ENCODE data around the gene ATP4B.

Gene ATP4B

DNA sequence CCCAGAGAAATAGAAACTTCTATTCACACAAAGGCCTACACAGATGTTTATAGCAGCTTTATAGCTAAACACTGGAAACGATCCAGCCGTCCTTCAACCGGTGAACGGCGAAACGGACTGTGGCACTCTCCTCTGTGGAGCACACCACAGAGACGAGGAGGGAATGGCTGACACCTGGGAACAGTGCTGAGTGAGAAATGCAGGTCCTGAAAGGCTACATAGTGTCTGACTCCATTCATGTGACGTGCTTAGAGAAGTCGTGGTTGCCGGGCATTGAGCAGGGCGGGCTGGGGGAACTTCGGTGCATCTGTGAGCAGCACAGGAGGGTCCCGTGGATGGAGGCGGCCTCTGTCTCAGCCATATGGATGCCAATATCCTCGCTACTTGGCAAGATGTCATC lies 5.9 kb upstream of the ATP4B start:
- no peak overlapping the region for H3K4me3 ChIP-seq (ENCODE audit: low read depth, low read length)
- TF ChIP-seq, protein P1, sequence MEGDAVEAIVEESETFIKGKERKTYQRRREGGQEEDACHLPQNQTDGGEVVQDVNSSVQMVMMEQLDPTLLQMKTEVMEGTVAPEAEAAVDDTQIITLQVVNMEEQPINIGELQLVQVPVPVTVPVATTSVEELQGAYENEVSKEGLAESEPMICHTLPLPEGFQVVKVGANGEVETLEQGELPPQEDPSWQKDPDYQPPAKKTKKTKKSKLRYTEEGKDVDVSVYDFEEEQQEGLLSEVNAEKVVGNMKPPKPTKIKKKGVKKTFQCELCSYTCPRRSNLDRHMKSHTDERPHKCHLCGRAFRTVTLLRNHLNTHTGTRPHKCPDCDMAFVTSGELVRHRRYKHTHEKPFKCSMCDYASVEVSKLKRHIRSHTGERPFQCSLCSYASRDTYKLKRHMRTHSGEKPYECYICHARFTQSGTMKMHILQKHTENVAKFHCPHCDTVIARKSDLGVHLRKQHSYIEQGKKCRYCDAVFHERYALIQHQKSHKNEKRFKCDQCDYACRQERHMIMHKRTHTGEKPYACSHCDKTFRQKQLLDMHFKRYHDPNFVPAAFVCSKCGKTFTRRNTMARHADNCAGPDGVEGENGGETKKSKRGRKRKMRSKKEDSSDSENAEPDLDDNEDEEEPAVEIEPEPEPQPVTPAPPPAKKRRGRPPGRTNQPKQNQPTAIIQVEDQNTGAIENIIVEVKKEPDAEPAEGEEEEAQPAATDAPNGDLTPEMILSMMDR (IDR thresholded peaks at IDR 0.05; ENCODE audit: insufficient read depth, low read depth, low read length, missing control alignments): no peak
- DNase-seq (ENCODE audit: low read depth): no peak

DNA sequence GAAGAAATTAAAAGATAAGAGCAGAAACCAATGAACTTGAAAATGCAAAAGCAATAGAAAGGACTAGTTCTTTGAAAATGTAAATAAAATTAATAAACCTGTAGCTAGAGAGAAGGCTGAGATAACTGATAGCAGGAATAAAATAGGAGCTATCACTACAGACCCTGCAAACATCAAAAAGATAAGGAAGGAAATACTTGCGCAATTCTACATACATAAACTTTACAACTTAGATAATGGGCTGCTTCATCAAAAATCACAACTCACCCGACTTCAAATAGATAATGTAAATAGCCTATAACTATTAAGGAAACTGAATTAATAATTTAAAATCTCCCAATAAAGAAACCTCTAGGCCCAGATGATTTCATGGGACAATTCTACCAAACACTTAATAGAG lies 3.5 kb upstream of the ATP4B start:
- H3K4me3 ChIP-seq (ENCODE audit: low read depth, low read length): no peak overlapping the region
- DNase-seq (ENCODE audit: low read depth): no peak
- TF ChIP-seq, protein P1 (IDR thresholded peaks at IDR 0.05; ENCODE audit: insufficient read depth, low read depth, low read length, missing control alignments): no peak

DNA sequence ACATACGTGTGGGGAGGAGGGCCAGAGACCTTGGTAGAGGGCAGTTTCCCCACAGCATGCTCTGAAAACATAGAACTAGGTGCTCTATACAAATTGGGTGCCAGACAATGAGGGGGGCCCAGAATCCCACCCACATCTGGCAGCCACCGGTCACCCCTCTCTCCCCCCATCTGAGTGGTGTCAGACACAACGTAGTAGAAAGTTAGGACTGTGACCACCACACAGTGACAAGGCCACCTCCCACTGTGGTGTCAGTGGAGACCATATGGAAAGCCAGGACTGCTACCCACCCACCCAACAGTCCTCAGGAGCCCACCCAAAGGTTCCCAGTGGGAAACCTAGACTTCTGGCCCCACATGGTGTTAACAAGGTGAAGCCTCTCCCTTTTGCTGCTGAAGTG lies 2.1 kb upstream of the ATP4B start:
- no peak for DNase-seq (ENCODE audit: low read depth)
- H3K4me3 ChIP-seq (ENCODE audit: low read depth, low read length): no peak overlapping the region
- TF ChIP-seq, protein P1 (IDR thresholded peaks at IDR 0.05; ENCODE audit: insufficient read depth, low read depth, low read length, missing control alignments): no peak

DNA sequence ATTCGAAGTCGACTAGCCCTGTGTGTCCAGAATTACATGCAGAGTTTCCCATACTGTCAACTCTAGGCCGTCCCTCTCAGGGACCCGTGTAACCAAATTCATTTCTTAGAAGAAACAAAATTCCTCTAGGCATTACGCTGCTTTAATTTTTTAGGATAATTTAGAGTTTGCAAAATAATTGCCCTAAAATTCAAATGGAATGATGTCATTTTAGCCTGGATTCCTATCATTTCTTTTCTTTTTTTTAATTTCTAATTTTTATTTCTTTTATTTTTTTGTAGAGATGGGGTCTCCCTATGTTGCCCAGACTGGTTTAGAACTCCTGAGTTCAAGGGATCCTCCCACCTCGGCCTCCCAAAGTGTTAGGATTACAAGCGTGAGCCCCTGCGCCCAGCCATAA lies 1.3 kb upstream of the ATP4B start:
- no peak for DNase-seq (ENCODE audit: low read depth)
- TF ChIP-seq, protein P1 (IDR thresholded peaks at IDR 0.05; ENCODE audit: insufficient read depth, low read depth, low read length, missing control alignments): no peak
- H3K4me3 ChIP-seq (ENCODE audit: low read depth, low read length): no peak overlapping the region

DNA sequence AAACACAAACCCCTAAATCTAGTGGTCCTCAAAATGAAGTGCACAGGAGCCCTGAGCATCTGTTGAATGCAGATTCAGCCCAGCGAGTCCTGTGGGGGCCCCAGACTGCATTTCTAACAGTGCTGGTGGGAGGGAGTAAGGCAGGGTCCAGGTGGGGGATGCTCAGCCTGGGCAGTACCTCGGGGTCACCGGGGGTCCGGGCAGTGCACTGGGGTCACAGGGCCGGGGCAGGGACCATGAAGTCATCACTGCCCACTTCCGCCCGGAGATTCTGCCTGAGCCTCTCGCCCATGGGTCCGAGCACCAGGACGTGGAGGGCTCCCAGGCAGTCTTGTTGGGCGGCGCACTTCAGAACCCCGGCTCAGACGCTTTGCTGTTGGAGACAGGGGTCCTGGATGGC lies 838 bp upstream of the ATP4B start:
- TF ChIP-seq, protein P1 (IDR thresholded peaks at IDR 0.05; ENCODE audit: insufficient read depth, low read depth, low read length, missing control alignments): no peak
- no peak overlapping the region for H3K4me3 ChIP-seq (ENCODE audit: low read depth, low read length)
- no peak for DNase-seq (ENCODE audit: low read depth)

DNA sequence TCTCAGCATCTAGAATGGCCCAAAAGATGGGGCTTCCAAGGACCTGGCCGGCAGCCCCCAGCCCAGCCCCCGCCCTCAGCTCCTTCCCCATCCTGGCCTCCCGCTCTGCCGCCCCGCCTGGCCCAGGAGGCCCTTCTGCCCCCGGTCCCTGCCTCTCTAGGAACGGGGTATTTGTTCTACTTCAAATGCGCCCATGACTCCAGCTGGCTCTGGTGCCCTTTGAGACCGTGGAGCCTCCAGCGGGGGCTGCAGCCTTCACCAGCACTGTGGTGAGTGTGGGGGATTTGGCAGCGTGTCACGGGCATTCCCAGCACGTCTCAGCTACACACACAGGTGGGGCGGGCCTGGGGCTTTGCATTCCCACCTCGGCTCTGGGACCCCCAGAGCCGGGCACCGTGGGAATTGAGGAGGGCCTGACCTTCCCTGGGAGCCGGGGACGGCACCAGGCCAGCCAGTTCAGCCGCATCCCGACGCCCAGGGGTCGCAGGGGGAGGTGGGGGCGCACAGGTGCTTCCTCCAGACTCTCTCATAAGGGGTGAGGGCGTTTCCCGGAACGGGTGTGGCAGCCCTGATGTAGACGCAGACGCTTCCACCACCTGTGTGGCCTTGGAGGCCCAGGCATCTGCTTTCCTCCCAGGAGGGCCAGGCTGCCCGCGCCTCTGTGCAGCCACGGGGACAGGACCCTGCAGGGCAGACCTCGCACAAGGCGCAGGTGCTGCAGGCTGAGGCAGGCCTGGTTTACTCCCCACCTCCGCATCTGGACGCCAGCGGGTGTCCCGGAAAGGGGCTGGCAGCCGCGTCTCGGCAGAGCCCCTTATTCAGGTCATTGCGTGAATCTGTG lies 947 bp downstream of the ATP4B start:
- TF ChIP-seq, protein P1 (IDR thresholded peaks at IDR 0.05; ENCODE audit: insufficient read depth, low read depth, low read length, missing control alignments): no peak
- no peak overlapping the region for H3K4me3 ChIP-seq (ENCODE audit: low read depth, low read length)
- no peak for DNase-seq (ENCODE audit: low read depth)

Data from GM12865 (cell line).